GM20000 (cell line): ENCODE results near the gene DIAPH3.

Experiments used
- DNase-seq: peaks from one replicate; pipeline ENCODE4 v3.0.0; 2012; ENCODE audit warnings: low spot score
- CTCF ChIP-seq: IDR thresholded peaks from 2 replicates; pipeline ENCODE4 v1.5.1; 2012; ENCODE audit warnings: mild to moderate bottlenecking, control low read depth; ENCODE audit errors: extremely low read depth, missing control alignments

DIAPH3 gene

GRCh38 chr13:59659981-59660380 is 503.7 kb downstream of the DIAPH3 start:
- DNase-seq, result no peak
- TF ChIP-seq CTCF, result no peak

- TF ChIP-seq CTCF, result no peak
- DNase-seq, result no peak
Observed at GRCh38 chr13:59658738-59659330, 504.9 kb downstream of the DIAPH3 start.

- DNase-seq, result no peak
- no peak for TF ChIP-seq CTCF
Observed at GRCh38 chr13:59658027-59658737, 505.5 kb downstream of the DIAPH3 start.

- no peak for TF ChIP-seq CTCF
- no peak for DNase-seq
Observed at GRCh38 chr13:59653916-59654315, 509.8 kb downstream of the DIAPH3 start.

GRCh38 chr13:59651479-59651878 is 512.2 kb downstream of the DIAPH3 start:
- no peak for TF ChIP-seq CTCF

GRCh38 chr13:59643906-59644626 is 519.7 kb downstream of the DIAPH3 start:
- no peak for DNase-seq
- no peak for TF ChIP-seq CTCF

More at GRCh38 chr13:59651479-59651878, 512.2 kb downstream of the DIAPH3 start:
- DNase-seq, result no peak

GRCh38 chr13:59643364-59643841 is 520.3 kb downstream of the DIAPH3 start:
- no peak for DNase-seq
- TF ChIP-seq CTCF, result no peak
